GM19023 (cell line): ENCODE data around the gene LRCOL1.

Experiments used
- ATAC-seq: cut with Tn5 transposase; IDR thresholded peaks from one replicate; pipeline ENCODE4 v1.9.1; 2021; ENCODE audit warnings: mild to moderate bottlenecking, moderate library complexity; ENCODE audit not compliant: unreplicated experiment

The LRCOL1 gene

DNA sequence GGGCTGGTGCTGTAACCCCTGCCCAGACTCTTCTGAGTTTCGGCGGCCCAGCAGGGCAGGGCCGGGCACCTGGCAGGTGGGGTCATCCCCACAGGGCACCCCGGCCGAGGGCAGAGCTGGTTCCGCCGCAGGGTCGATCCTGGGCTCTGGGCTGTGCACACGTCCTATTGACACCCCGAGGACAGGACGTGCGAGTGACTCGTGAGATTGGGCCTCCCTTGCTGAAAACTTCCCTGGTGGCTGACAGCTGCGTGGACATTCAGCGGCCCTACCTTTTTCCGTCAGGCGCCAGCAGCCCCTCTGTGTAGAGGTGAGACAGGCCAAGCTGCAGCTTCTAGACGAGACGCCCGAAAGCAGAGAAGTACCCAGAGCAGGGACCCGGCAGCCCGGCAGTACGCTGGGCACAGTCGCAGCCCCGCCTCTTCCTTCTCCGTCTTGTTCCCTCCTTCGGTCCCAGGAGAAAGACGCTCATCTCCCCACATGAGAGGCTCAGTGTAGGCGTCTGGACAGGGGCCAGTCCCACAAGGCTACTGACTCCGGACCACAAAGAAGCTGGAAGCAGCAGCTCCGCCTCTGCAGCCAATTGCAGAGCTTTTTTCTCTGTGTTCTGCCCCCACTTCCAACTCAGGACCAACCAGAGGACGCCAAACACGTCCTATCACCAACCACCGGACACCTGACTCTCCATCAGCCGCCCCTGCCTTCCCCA is at the start of gene LRCOL1:
Gene LRCOL1 (minus strand): TSS at position 532 of the 709 bp plus-strand sequence. CDS start 4,331 bp downstream, outside the sequence.
- ATAC-seq: no peak

GRCh38 chr12:132660052-132660451 is 49.7 kb upstream of the LRCOL1 start:
- no peak for ATAC-seq

GRCh38 chr12:132659146-132659545 is 48.8 kb upstream of the LRCOL1 start:
- ATAC-seq: no peak

- no peak for ATAC-seq
These were observed 47.9 kb upstream of the LRCOL1 start for GRCh38 chr12:132658149-132658894.

DNA sequence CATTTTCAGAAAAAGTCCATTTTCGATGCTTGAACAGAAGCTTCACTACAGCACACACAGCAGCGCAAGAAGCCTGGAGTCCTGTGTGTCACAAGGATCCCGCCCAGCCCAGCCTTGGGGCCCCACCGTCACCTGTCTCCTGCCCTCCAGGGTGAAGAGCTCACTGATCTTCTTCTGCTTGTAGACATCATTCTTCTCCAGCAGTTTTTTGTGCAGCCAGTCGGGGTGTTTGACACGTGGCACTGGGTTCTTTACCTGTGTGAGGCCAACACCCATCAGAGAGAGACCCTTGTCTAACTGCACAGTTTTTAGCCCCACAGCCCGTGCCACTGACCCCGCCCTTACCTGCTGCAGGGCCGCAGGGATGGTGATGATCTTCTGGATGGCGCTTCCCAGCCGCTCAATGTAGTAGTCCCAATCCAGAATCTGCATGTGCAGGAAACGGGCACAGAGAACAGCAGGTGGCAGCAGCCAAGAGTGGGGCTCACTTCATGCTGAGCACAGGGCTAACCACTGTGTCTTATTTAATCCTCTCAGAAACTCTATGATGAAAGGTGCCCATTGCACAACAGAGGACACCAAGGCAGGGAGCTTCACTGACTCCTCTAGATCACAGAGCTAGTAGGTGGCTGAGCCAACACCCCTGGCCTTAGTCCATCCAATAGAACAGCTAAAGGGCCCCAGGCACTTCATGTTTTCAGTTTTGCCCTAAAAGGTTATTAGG is 46.8 kb upstream of the LRCOL1 start:
- ATAC-seq: no peak

DNA sequence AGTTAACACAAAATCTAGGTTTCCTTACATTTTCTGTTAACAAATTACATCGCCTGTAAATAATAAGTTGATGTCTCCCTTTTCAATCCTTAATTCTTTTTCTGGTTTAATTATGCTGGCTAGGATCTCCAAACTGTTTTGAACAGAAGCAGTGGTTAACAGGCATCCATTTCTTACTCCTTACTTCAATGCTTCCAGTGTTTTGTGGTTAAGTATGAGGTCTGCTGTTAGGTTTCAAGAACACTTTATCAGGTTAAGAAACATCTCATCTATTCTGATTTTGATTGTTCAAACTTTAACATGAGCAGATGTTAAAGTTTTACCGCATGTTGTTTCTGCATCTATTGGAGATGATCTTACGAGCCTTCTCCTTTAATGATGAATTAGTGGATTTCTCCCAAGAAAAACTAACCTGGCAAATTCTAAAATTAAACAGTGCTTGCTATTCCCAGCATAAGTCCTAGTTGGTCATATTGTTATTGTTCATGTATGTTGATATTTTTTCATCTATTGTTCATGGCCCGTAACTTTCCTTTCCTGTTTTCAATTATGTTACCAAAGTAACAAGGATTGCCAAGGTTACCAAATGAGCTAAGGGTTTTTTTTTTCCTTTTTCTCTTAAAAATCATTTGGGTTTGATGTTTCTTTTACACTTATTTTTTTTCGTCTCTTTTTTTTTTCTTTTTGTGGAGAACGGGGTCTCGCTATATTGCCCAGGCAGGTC is 43.3 kb upstream of the LRCOL1 start:
- ATAC-seq: no peak

- ATAC-seq: no peak
These were observed 41.2 kb upstream of the LRCOL1 start for GRCh38 chr12:132651444-132652100.

- no peak for ATAC-seq
These were observed 39.0 kb upstream of the LRCOL1 start for GRCh38 chr12:132649226-132649945.

- ATAC-seq: no peak
These were observed 38.3 kb upstream of the LRCOL1 start for GRCh38 chr12:132648616-132649225.

DNA sequence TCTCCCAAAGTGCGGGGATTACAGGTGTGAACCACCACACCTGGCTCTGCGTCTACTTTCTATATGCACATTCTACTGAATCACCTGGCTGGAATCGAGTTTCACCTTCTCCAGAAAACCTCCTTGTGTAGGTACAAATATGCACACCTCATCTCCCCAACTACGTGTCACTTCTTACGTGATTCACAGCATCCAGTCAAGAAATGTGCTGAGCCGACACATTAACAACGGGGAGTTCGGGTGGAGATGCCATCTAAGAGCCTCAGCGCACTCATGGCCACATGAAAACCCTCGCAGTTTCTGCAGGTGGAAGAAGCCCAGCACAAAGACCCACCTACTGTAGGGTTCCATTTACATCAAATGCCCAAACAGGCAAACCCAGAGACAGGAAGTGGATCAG is 37.5 kb upstream of the LRCOL1 start:
- no peak for ATAC-seq

- no peak for ATAC-seq
These were observed 36.5 kb upstream of the LRCOL1 start for GRCh38 chr12:132646850-132647249.

DNA sequence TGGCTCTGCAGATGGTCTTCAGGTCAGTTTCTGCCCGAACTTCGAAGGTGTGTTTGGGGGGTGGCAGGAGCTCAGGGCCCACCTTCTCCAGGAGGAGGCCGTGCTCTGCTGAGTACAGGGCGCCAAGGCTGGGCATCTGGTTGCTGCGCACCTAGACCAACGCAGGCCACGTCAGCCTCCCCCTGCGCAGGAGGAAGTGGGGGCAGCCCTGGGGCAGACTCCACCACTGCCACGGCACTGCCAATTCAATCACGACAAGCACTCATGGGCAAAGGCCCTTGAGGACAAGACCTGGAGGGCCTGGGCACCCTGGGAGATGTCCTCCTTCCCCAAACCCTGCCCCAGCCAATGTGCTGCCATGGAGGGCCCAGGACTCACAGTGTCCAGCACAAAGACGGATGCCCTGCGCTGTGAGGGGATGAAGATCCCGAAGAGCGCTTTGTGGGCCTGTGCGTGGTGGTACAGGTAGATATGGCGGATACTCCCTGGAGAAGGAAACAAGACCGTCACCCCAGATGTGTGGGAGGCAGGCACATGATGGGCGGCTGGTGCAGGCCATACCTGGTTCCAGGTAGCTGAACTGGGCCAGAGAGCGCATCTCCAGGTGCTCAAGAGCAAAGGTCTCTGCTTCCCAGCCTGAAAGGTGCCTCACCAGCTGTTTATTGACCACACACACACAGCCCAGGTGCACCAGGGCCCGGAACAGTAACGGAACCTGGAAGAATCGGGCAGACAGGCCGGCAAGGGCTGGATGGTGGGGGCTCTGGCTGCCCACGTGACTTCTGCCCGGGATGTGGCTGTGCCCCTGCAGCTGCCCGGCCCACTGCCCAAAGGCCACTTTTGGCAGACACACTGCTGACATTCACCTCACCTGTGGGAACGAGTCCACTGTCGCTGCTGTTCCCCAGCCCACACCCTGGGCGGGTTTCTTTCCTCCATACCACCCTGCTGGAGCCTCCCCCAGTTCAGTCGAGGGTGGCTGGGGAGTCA is 32.8 kb upstream of the LRCOL1 start:
- no peak for ATAC-seq

DNA sequence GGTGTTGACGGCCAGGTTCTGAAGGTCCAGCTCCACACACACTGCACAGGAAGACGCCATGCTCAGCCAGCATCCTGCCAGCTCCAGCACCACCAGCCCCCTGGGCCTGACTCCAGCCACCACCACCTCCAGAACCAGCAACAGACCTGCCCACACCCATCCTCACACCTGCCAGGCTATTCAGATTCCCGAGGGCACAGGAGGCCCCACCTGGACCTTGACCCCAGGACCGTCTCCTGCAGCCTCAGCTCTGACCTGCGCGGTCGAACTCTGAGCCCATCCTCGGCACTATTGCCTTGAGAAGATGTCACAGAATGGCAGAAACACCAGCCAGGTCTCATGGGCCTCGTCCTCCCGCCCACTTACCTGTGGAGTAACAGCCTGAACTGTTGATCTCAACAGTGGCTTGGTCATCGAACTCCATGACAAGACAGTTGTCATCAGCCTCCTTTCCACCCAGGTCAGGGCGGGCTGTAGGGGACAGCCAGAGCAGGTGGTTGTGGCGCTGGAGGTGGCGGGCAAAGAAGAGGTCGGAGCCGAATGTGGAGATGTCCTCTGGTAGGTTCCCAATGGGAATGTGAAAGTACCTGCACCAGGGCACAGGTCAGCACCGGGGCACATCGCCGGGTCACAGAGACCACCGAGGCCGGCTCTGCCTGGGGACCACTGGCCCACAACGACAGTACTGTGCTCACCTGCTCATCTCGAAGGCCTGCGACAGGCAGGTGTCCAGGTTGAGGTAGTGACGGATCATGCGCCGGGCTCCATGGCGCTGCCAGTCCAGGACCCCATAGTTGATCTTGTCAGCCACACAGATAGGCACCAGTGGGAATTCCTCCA is 31.6 kb upstream of the LRCOL1 start:
- ATAC-seq: no peak

- ATAC-seq: no peak
These were observed 30.6 kb upstream of the LRCOL1 start for GRCh38 chr12:132640936-132641335.

DNA sequence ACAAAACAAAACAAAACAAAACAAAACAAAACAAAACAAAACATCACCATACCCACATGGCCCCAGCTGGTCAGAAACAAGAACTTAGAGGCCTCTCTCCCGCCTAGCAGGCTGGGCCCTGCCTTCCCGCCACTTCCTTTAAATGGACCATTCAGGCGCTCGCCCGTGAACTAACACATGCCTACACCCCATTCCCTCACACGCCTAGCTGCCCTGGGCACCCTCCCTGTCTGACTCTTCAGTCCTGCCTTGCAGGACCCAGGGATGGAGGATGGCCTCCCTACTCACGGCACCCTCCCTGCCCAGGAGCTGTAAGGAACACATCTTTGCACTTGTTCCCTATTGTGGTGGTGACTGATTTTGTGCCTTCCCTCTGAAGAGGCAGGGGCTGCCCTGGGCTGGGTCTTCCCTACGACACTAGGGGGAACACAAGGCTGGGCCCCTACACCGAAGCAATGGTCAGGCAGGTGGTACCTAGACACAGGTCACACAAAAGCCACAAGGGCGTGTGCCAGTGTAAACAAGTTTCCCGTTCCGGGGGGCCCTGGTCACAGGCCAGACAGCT is 29.7 kb upstream of the LRCOL1 start:
- no peak for ATAC-seq

GRCh38 chr12:132638541-132639408 is 28.4 kb upstream of the LRCOL1 start:
- ATAC-seq: no peak
